Epidermal melanocyte (primary cell): ENCODE data around the gene TARS3.

Experiments
- DNase-seq: peaks from one replicate; pipeline ENCODE4 v3.0.0; 2011; ENCODE audit warnings: low spot score; ENCODE audit not compliant: insufficient read length

Gene TARS3

DNA sequence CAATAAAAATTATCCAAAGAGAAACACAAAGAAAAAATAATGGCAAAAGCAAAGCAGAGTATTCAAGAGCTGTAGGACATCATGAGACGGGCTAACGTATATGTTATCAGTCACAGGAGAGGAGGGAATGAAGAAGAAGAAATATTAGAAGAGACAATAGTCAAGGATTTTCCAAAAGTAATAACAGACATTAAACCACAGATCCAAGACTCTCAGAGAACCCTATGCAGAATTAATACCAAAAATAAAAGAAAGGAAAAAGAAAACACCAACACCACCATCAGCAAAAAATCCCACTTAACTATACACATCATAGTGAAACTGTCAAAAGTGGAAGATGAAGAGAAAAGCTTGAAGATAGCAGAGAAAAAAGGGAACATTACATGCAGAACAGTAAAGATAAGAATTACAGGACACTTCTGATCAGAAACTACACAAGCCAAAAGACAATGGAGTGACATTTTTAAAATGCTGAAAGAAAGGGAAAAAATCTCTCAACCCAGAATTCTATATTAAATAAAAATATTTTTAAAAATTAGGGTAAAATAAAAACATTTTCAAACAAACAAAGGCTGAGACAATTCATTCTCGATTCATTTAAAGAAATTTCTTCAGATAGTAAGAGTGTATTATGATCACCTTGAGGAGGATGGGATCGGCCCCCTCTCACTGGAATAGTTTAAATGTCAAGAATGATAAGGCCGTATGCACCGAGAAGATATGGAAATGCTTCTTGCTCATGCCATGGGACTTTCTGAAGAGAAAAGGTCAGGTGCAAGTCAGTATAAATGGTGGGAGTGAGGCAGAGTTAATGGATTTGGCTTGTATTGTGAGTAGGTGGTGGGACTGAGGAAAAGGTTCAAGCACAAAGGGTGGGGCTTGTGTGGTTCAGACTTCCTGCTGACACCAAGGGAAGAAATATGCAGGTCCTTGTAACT is 100.6 kb downstream of the TARS3 start:
- DNase-seq = no peak

- DNase-seq = no peak
These were observed 102.3 kb downstream of the TARS3 start for GRCh38 chr15:101621961-101622360.

GRCh38 chr15:101620671-101621070 is 103.6 kb downstream of the TARS3 start:
- no peak for DNase-seq

GRCh38 chr15:101619615-101619865 is 104.7 kb downstream of the TARS3 start:
- DNase-seq = no peak

DNA sequence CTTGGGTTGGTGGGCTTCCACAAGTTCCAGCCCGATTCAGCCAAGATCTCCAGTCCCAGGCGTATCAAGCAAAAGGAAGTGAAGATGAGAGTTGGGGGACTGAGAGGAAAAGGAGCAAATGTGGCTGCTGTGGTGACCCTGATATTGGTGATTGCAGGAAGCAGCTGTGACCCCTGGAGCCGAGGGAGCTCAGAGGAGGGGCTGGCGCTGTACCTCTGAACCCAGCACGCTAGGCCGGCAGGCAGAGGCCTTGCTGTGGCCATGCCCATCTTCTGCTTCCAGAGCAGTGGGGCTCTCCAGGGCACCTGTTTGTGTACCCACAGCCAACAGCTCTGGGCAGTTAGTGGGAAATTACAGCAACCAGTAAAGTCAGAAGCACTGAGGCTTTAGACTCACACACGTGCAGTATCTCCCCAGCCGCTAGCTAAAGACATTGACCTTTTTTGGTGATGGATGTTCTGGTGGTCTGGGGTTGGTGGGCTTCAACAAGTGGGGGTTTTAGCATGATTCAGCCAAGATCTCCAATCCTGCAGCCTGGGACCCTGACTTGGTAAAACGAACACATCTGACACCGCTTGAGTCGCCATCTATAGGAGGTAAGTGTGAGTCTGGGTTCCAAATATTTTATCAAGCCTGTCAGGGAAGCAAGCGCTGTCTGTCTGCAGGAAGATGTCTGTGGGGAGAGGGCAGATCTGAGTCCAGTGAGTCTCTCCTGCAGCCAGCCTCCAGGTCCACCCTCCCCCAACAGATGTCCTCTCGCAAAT is 105.2 kb downstream of the TARS3 start:
- DNase-seq = no peak

- no peak for DNase-seq
These were observed 106.2 kb downstream of the TARS3 start for GRCh38 chr15:101618076-101618475.

DNA sequence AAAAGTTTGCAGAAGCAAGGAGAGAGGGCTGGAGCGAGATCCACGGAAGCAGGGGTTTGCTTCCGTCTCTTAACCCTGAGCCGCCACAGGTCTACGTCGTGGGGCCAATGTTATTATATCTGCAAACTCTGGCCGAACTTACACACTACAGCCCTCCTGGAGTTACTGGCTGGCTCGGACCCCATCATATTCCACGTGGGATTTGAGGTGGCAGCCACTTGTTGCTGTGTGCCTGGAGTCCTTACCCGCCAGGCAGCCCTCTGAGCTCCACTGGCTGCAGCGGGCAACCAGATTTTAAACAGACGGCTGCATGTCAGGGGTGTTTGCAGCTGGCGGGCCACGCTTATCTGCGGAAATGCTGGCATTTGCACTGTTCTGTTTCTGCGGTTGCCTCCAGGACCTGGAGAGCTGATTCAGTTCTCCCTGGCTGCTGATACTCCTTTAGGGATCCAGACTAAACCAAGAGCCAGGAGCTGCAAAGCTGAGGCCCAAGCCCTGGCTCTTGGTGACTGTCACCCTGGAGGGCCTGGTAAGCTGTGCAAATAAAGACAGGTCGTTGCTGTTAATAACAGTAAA is 106.8 kb downstream of the TARS3 start:
- DNase-seq = no peak

GRCh38 chr15:101615986-101616848 is 108.1 kb downstream of the TARS3 start:
- no peak for DNase-seq

GRCh38 chr15:101615414-101615985 is 108.8 kb downstream of the TARS3 start:
- DNase-seq = no peak

GRCh38 chr15:101614761-101615160 is 109.5 kb downstream of the TARS3 start:
- DNase-seq = no peak

DNA sequence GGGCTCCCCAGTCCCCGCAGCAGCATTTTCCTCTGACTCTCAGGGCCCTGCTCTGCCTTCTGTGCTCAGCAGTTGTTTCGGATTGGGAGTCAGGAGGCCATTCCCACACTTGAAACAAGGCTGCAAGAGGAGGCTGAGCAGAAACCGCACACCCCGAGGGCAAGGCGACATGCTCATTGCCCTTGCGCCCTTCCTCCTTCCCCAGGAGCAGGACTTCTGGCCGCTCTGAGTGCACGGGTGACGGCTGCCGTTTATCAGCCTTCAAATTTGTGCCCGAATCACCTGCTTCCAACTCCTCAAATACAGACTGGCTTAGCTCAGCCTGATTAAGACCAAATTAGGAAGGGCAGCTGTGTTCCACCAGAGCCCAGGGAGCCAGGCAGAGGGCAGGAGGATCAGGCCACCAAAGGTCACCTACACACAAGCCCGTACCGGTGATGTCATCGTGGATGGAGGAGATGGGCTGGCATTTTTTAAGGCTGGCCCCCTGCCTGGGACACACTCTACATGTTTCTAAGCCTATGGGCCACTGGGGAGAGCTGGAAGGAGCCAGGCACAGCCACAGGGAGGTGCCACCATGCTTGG is 110.2 kb downstream of the TARS3 start:
- no peak for DNase-seq

DNA sequence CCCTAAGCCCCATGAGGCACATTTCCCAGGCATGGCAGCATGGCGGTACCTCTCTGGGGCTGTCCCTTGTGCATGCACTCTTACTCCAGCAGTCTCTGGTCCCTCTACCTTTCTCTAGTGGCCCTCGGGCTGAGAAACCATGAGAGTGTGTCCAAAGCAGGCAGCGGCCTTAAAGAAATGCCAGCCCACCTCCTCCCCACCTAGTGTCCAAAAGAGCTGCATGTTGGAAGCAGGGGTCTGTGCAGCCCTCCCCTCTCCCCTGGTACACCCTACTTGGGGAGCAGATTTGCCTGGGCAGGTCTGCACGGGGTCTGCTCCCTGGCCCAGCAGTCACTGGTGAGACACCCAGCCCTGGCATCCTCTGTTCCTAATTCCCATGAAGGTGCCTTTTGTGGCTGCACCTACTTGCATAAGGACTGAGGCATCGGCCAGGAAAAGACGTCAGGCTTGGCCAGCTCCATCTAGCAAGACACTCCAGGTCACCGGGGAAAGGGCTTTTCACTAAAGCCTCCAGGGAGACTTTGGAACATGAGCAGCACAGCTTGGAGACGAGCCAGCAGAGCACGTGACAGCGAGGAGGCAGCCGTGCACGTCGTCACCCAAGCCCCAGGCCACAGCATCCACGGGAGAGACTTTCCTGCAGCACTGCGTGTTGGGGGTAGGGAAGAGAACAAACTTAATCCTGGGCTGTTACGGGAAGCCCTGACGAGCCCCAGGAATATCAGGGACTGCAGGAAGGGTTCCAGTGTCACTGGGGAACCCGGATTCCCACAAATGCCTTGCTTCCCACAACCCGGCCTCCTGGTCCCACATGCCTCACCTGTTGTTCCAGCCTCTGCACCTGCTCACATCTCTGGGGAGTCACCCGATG is 110.9 kb downstream of the TARS3 start:
- DNase-seq = no peak

DNA sequence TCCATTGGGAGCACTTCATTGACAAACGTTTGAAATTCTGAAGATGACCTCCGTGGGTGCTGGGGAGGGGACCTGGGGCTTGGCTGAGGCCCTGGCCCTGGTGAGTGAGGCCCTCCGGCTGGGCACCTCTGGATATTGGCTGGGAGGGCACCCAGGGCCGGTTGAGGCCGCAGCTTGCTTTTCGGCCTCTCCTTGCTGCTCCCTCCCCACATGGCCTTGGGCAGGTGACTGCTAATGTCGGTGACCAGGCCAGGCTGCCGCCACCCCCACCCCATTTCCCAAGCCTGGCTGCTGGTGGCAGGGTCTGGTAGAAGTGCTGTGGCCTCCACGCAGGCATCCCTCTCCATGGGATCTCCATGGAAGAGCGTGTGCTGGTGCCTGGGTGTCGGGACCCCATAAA is 111.6 kb downstream of the TARS3 start:
- no peak for DNase-seq

- no peak for DNase-seq
These were observed 112.5 kb downstream of the TARS3 start for GRCh38 chr15:101611580-101612299.

DNA sequence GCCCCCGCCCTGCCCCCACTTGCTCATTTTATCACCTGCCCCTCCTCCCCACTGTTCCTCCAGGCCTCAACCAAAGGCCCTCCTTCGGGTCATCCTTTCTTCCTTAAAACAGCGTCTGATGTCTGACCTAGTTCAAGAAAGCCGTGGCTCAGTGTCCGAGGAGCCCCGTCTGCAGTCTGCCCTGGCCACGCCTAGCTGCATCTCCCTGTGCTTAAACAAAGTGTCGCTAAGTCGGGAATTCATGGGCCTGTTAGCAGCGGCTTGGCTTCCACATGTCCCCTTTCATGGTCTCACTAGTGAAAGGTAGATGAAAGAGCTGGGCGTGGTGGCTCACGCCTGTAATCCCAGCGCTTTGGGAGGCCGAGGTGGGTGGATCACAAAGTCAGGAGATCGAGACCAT is 113.3 kb downstream of the TARS3 start:
- DNase-seq = no peak

DNA sequence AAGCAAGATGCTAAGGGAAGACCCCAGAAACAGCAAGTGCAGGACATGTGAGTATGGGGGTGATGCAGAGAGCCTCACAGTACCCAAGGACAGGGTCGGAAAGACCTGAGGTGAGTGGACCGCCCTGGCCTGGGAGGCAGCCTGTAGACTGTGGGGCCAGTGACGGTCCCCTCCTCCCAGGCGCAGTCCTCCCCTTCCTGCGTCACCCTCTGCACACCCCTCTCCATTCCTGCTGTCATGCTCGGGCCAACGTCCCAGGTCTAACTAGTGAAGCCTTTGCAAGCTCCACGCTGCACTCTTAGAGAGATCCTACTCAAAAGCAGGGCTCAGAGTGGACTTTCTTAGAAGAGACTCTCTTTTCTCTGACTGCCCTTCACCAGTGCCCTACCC is 113.7 kb downstream of the TARS3 start:
- no peak for DNase-seq

DNA sequence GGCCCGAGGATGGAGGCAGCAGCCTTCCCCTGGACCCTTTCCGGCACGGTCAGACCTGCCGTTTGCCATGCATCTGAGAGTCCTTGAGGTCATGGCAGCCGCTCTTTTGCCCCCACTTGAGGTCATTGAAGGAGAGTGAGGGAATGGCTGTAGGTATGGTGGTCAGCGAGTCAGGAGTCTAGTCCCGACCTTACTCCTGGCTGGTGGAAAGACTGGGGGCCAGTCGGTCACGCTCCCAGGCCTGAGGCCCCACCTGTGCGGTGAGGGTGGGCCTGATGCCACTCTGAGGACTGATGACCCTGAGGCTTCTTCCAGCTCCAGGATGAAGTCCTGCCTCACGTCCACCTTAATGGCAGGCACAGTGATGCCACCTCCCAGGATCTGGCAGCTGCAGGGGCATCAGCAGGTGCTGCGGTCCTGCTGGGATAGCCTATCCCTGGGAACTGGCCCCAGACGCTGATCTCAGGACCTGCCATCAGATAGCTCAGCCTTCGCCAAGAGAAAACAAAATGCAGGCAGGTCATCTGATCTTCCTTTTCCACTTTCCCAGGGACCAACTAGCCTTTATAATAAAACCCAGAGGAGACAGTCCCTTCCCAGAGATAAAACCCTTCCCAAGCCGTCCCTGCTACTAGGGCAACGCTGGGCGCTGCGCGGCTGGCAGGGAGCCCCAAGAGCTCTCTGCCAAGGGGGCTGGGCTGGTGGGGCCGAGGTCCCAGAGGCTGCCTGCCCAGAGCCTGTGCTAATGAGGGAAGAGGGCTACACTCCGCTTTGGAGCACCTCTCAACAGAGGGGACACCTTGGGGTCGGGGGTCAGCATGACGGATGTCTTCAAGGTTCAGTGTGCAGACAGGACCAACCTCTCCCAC is 114.3 kb downstream of the TARS3 start:
- DNase-seq = no peak

DNA sequence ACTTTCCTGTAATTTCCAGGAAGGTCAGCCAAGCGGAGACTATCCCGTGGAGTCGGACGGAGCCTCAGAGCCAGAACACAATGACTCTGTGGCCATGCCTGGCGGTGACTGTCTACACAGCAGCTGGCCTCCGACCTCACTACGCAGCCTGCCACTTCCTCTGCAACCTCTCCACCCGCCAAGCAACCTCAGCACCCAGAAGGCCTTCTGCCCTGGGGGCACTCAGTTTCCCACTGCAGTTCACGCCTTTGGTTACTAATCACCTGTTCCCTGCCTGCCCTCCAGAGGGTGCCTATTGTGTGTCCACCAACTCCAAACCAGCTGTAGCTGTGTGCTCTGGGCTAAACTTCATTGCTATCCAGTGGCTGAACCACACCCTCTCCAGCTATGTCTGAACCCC is 116.1 kb downstream of the TARS3 start:
- DNase-seq = no peak
